ENCODE results near the gene PILRA. TPM values are rescaled to one million over a fixed set of nuclear protein-coding genes. Genes with fewer than 3 reads are reported as not detected.
"Not testable (repeated sequence)": the region's sequence is repeated elsewhere in the genome, so short reads cannot be mapped to it uniquely, and the experiment has no call there.

PILRA gene
- total RNA-seq, 2 experiments from 2014 or later: 0.80 to 0.90 TPM

DNA sequence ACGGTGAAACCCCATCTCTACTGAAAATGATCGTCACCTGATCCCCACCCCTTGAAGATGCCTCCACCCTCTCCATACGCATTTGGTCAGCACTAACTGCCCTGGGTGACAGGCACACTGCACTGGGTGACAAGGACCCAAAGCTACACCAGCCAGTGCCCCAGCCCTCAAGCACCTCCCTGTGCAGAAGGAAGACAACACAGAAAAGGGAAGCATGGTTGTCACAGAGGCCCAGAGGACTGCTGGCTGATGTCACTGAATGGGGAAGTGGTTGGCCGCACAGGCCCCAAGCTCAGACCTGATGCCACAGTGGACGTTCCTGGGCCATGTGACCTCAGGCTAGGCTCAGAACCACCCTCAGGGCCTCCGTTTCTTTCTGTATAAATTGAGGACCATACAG is 4.2 kb upstream of the PILRA start:
- H3K4me3 Mint-ChIP-seq: no peak overlapping the region
- H3K9me3 Mint-ChIP-seq (ENCODE audit: low read depth): no peaks in the 10 kb centered on the region
- H3K27ac Mint-ChIP-seq: no peak overlapping the region
- POLR2A ChIA-PET: no interaction called here
- peaks cover 22% of the 10 kb centered on the region for H3K36me3 Mint-ChIP-seq (ENCODE audit: low read depth)
- intact Hi-C loops (cut with DNase I, micrococcal nuclease): no loop called here
- DNase-seq: no peak
- ATAC-seq: no peak
- CTCF ChIA-PET: interaction anchor here (0.7 to 1.4 kb wide), 2 partner anchors 34 to 47 kb away, joined by 3 read pairs; no protein-coding TSS in a partner anchor
- H3K4me1 Mint-ChIP-seq: peaks cover 40% of the 10 kb centered on the region
- no peaks in the 10 kb centered on the region for H3K27me3 Mint-ChIP-seq

- no peak overlapping the region for H3K4me3 Mint-ChIP-seq
- H3K36me3 Mint-ChIP-seq (ENCODE audit: low read depth): peaks cover 17% of the 10 kb centered on the region
- intact Hi-C loops (cut with DNase I, micrococcal nuclease): loop anchor here in 1 of 2 experiments (2.0 kb wide), 1 partner anchor 36 kb away; no protein-coding TSS in a partner anchor
- no peaks in the 10 kb centered on the region for H3K9me3 Mint-ChIP-seq (ENCODE audit: low read depth)
- ChIA-PET POLR2A (interaction anchor here (0.5 to 0.8 kb wide), 2 partner anchors 58 to 877 kb away, joined by 3 to 5 read pairs; partner anchors contain the start of gene ZCWPW1), CTCF (no interaction called here)
- peaks cover 30% of the 10 kb centered on the region for H3K4me1 Mint-ChIP-seq
- H3K27ac Mint-ChIP-seq: no peak overlapping the region
- DNase-seq: no peak
- ATAC-seq: no peak
- H3K27me3 Mint-ChIP-seq: no peaks in the 10 kb centered on the region
These were observed 3.0 kb upstream of the PILRA start for GRCh38 chr7:100370303-100370702.

- Mint-ChIP-seq H3K4me3 (no peak overlapping the region), H3K27me3 (no peaks in the 10 kb centered on the region), H3K27ac (no peak overlapping the region), H3K36me3 (ENCODE audit: low read depth) (peaks cover 17% of the 10 kb centered on the region), H3K9me3 (ENCODE audit: low read depth) (no peaks in the 10 kb centered on the region), H3K4me1 (peaks cover 26% of the 10 kb centered on the region)
- no peak for ATAC-seq
- POLR2A ChIA-PET: interaction anchor here (0.5 to 0.8 kb wide), 2 partner anchors 58 to 878 kb away, joined by 3 to 5 read pairs; partner anchors contain the start of gene ZCWPW1
- intact Hi-C loops (cut with DNase I, micrococcal nuclease): loop anchor here in 1 of 2 experiments (2.0 kb wide), 1 partner anchor 36 kb away; no protein-coding TSS in a partner anchor
- DNase-seq: no peak
- CTCF ChIA-PET: interaction anchor here (0.6 kb wide), 1 partner anchor 9 kb away, joined by 3 read pairs; no protein-coding TSS in a partner anchor
These were observed 2.5 kb upstream of the PILRA start for GRCh38 chr7:100370746-100371145.

- Mint-ChIP-seq H3K36me3 (ENCODE audit: low read depth) (peaks cover 11% of the 10 kb centered on the region), H3K4me3 (no peak overlapping the region), H3K9me3 (ENCODE audit: low read depth) (no peaks in the 10 kb centered on the region), H3K4me1 (peaks cover 17% of the 10 kb centered on the region), H3K27ac (peak overlapping the region; percentile 31), H3K27me3 (no peaks in the 10 kb centered on the region)
- POLR2A ChIA-PET: no interaction called here
- no peak for DNase-seq
- ATAC-seq: no peak
- CTCF ChIA-PET: no interaction called here
- intact Hi-C loops (cut with DNase I, micrococcal nuclease): loop anchor here in 1 of 2 experiments (2.0 kb wide), 1 partner anchor 35 kb away; no protein-coding TSS in a partner anchor
These were observed 1.6 kb upstream of the PILRA start for GRCh38 chr7:100371561-100372171.

GRCh38 chr7:100372256-100372655 is 1.0 kb upstream of the PILRA start:
- H3K9me3 Mint-ChIP-seq (ENCODE audit: low read depth): no peaks in the 10 kb centered on the region
- CTCF ChIA-PET: no interaction called here
- H3K4me1 Mint-ChIP-seq: peaks cover 13% of the 10 kb centered on the region
- no peaks in the 10 kb centered on the region for H3K27me3 Mint-ChIP-seq
- peaks cover 5% of the 10 kb centered on the region for H3K36me3 Mint-ChIP-seq (ENCODE audit: low read depth)
- peak; percentile 38 for DNase-seq
- intact Hi-C loops (cut with DNase I, micrococcal nuclease): no loop called here
- POLR2A ChIA-PET: no interaction called here
- peak; percentile 69 for ATAC-seq
- peak overlapping the region; percentile 78 for H3K27ac Mint-ChIP-seq
- H3K4me3 Mint-ChIP-seq: no peak overlapping the region

DNA sequence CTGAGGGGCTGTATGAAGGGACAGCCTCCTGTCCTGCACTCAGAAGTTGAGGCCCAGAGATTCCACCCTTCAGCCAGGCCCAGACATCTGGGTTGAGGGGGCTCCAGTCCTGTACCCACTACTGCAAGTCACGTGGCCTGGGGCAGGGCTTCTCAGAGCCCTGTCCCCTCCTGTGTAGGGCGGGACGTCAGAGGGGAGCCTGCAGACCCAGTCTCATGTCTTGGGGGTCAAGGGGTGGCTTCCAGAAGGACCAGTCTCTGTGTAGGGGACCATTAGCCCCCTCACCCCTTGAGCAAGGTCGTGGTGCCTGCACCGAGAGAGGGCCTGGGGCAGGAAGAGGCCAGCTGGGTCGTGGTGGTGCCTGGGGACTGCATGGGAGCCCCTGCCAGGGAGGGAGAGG is 593 bp upstream of the PILRA start:
- ChIA-PET POLR2A (no interaction called here), CTCF (no interaction called here)
- Mint-ChIP-seq H3K36me3 (ENCODE audit: low read depth) (peaks cover 2% of the 10 kb centered on the region), H3K27ac (no peak overlapping the region), H3K4me1 (peaks cover 11% of the 10 kb centered on the region), H3K4me3 (no peak overlapping the region), H3K9me3 (ENCODE audit: low read depth) (no peaks in the 10 kb centered on the region), H3K27me3 (no peaks in the 10 kb centered on the region)
- no peak for DNase-seq
- peak; percentile 7 for ATAC-seq
- intact Hi-C loops (cut with DNase I, micrococcal nuclease): no loop called here

- H3K27ac Mint-ChIP-seq; ATAC-seq; intact Hi-C loops (cut with DNase I, micrococcal nuclease); POLR2A ChIA-PET; DNase-seq; H3K27me3 Mint-ChIP-seq; H3K4me3 Mint-ChIP-seq; H3K9me3 Mint-ChIP-seq (ENCODE audit: low read depth); H3K36me3 Mint-ChIP-seq (ENCODE audit: low read depth): not testable (repeated sequence)
- CTCF ChIA-PET: interaction anchor here (0.5 to 0.7 kb wide), 2 partner anchors 22 to 33 kb away, joined by 3 to 6 read pairs; no protein-coding TSS in a partner anchor
- peaks cover 11% of the 10 kb centered on the region for H3K4me1 Mint-ChIP-seq
These were observed 747 bp downstream of the PILRA start for GRCh38 chr7:100373870-100374598.

GRCh38 chr7:100374601-100375000 is 1.3 kb downstream of the PILRA start:
- Mint-ChIP-seq H3K4me3 (no peak overlapping the region), H3K36me3 (ENCODE audit: low read depth) (no peaks in the 10 kb centered on the region), H3K27me3 (no peaks in the 10 kb centered on the region), H3K4me1 (peaks cover 11% of the 10 kb centered on the region), H3K27ac (no peak overlapping the region), H3K9me3 (ENCODE audit: low read depth) (no peaks in the 10 kb centered on the region)
- CTCF ChIA-PET: interaction anchor here (0.7 kb wide), 1 partner anchor 33 kb away, joined by 6 read pairs; no protein-coding TSS in a partner anchor
- intact Hi-C loops (cut with DNase I, micrococcal nuclease): no loop called here
- no peak for ATAC-seq
- DNase-seq: no peak
- POLR2A ChIA-PET: no interaction called here

- Mint-ChIP-seq H3K27me3 (no peaks in the 10 kb centered on the region), H3K4me3 (no peak overlapping the region), H3K9me3 (ENCODE audit: low read depth) (no peaks in the 10 kb centered on the region), H3K27ac (no peak overlapping the region), H3K4me1 (peaks cover 11% of the 10 kb centered on the region), H3K36me3 (ENCODE audit: low read depth) (no peaks in the 10 kb centered on the region)
- DNase-seq: no peak
- no peak for ATAC-seq
- intact Hi-C loops (cut with DNase I, micrococcal nuclease): no loop called here
- ChIA-PET CTCF (no interaction called here), POLR2A (no interaction called here)
These were observed 2.8 kb downstream of the PILRA start for GRCh38 chr7:100376066-100376465.

GRCh38 chr7:100378114-100378755 is 4.9 kb downstream of the PILRA start:
- intact Hi-C loops (cut with DNase I, micrococcal nuclease): no loop called here
- CTCF ChIA-PET: no interaction called here
- Mint-ChIP-seq H3K27me3 (no peaks in the 10 kb centered on the region), H3K27ac (no peak overlapping the region), H3K9me3 (ENCODE audit: low read depth) (no peaks in the 10 kb centered on the region), H3K36me3 (ENCODE audit: low read depth) (no peaks in the 10 kb centered on the region), H3K4me1 (peaks cover 2% of the 10 kb centered on the region), H3K4me3 (no peak overlapping the region)
- no peak for DNase-seq
- ATAC-seq: no peak
- POLR2A ChIA-PET: interaction anchor here (0.5 to 0.7 kb wide), 2 partner anchors 61 to 66 kb away, joined by 6 read pairs; no protein-coding TSS in a partner anchor

GRCh38 chr7:100380196-100380595 is 6.9 kb downstream of the PILRA start:
- CTCF ChIA-PET: interaction anchor here (0.6 to 1.2 kb wide), 2 partner anchors 9 to 28 kb away, joined by 3 to 4 read pairs; no protein-coding TSS in a partner anchor

More at GRCh38 chr7:100380196-100380595, 6.9 kb downstream of the PILRA start:
- POLR2A ChIA-PET: no interaction called here
- ATAC-seq (no peak), DNase-seq (no peak)
- no peak overlapping the region for H3K27ac Mint-ChIP-seq
- intact Hi-C loops (cut with DNase I, micrococcal nuclease): no loop called here
- no peaks in the 10 kb centered on the region for H3K36me3 Mint-ChIP-seq (ENCODE audit: low read depth)
- H3K9me3 Mint-ChIP-seq (ENCODE audit: low read depth): no peaks in the 10 kb centered on the region
- no peak overlapping the region for H3K4me3 Mint-ChIP-seq
- peaks cover 2% of the 10 kb centered on the region for H3K27me3 Mint-ChIP-seq
- peaks cover 5% of the 10 kb centered on the region for H3K4me1 Mint-ChIP-seq
